HCEC 1CT (cell line): Measurements from ENCODE around the gene TK1.
"Not testable (repeated sequence)": the region's sequence is repeated elsewhere in the genome, so short reads cannot be mapped to it uniquely, and the experiment has no call there.

Experiments used
- DNase-seq: peaks from one replicate; pipeline ENCODE4 v3.0.0-alpha.2; 2017

Gene TK1

DNA sequence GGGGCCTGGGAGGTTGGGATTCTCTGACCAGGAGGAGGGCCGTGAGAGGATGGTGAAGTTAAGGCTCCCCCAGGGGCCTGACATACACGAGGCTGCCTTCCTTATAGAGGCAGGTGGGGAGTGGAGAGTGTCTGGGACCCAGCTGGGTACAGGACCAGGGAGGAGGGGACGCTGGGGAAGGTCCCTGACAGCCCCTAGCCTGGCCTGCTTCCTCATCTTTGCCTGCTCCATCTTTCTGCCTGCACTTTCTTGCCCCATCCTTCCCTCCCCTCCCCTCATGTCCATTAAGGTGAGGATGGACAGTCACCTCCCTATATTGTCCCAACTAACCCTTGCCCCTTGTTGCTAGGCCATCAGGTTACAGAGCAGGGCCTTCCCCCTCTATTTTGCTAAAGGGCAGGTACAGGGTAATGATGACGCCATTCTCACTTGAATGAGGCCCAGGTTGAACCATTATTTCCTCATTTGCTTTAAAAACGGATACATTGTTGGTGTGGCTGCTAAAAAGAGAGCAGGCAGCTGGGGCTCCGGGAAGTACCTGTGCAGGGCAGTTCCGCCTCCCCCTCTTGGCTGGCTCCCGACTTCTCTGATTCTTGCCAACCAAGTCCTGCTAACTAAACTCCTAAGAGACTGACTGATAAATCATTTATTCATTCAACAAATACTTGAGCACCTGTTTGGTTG is 39.4 kb downstream of the TK1 start:
- DNase-seq = no peak

DNA sequence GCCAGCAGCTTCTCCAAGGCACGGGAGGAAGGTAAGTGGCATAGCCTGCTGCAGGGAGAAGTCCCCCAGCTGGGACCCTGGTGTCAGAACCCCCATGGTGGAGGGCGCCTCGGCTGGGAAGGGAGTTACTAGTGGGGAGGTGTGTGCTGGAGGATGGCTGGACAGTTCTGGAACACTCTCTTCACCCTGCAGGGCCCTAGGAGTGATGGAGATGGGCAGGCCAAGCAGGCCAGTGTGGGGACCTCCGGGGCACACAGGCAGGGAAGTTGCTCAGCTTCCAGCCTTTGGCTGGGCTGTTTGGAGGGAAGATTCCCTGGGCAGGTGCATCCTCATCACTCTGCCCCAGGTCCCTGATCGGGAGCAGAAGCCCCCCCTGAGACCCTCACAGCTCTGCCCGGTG is 40.0 kb downstream of the TK1 start:
- no peak for DNase-seq

DNA sequence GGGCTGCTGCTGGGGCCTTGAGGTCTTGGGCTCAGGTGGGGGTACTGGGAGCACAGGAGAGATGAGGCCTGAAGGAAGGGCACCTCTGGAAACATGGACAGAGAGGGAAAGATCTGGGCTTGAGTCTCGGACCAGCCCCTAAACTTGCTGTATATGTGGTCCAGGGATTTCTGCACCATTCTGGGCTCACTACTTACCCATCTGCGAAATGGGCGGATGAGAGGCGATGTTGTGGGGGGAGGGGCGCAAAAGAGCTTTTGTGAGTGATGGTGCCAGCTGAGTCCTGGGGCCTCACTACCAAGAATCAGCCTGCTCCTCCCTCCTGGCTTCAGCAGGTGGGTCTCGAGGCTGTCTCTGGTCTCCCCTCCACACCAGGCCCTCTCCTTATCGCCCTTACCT is 40.4 kb downstream of the TK1 start:
- DNase-seq = no peak

DNA sequence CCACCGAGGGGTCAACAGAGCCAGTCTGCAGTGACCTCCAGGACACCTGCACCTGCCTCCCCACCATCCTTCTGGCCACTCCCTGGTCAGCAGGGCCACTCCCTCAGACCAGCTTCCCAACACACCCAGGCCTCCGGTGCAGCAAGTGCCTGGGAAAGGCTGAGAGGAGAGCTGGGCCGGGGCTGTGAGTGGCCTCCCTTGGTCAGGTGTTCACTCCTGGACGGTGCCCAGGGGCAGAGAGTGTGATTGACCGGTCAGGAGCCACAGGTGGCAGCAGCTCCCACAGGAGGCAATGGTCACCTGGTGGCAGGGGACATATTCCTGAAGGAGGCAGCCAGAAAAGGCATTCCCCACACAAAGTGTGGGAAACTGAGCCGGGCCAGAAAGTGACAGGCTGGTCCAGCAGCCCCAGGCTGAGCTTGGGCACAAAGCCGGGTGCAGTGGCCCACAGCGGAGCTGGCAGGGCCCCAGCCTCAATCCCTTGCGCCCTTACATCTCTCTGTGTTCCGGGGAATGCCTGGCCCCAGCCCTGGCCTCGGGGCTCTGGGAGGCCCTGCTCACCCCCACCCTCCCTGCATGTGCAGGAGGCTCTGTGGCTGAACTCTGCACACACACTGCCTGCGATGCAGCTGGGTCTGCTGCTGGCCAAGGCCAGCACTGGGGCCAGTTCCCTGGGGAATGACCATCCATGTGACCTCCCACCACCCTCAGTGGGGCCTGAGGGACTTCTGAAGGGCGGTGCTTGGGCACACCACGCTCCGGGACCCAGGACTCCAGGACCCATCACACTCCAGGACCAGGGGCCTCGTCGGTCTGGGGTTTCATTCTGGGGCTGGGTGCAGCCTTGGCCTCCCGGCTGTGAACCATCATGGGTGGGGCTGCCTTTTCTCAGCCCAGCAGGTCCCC is 41.9 kb downstream of the TK1 start:
- DNase-seq = no peak

DNA sequence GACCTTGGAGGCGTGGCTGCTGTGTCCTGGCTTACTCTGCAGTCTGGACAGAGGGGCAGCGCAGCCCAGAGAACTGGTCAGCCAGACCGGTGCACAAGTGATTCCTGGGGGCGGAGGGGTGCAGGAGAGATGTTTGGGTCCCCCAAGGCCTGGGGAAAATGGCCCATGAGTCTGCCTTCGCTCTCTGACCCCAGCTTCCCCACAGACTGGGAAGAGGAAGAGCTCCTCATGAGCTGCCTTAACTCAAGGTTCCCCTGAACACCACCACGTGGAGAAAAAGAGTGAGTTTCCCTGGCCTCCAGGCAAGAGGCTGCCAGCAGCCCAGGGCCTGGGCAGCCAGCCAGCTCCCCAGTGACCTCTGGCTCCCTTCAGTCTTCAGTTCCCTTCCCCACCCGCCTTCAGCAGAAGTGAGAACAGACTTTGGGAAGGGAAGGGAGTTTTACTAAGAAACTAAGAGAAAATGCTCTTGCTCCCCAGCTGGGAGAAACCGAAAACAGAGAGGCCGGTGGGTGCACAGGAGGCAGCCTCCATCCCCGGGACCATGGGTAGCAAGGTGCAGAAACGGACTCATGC is 42.6 kb downstream of the TK1 start:
- peak; percentile 62 for DNase-seq

DNA sequence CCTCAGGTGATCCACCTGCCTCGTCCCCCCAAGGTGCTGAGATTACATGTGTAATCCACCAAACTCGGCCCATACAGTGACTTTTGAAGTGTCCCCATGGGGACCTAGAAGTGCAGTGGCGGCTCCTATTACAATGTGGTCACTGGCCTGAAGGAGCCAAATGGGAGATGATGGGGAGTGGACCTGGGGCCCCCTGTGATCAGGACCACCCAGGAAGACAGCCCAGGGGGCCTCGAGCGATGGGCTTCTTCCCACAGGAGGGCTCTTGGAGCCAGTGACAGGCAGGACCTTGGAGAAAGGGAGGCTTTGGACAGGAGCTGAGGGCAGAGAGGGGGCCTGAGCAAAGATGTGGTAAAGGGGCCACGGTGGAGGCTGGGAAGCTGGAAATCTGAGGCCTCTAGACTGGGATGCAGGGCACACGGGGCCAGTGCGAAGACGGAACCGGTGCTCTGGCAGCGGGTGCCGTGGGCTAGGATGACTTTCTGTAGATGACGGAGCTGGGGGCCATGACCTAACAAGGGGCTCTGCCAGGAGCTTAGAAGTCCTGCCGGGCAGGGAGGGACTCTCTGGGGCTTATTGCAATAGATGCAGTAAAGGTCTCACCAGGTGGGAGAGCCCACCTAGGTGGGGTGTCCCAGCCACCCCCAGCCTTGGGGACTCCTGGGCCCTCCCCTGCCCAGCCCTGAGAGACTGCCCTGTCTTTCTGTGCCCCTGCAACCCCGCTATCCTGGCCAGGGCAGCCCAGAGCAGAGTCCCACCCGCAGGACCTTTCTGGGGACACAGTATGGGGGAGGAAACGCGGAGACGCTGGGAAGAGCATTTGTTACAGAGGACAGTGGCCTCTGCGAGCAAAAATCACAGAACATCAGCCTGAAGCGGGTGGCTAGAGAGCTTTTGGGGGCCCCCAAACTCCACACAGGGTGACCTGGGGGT is 43.4 kb downstream of the TK1 start:
- no peak for DNase-seq

DNA sequence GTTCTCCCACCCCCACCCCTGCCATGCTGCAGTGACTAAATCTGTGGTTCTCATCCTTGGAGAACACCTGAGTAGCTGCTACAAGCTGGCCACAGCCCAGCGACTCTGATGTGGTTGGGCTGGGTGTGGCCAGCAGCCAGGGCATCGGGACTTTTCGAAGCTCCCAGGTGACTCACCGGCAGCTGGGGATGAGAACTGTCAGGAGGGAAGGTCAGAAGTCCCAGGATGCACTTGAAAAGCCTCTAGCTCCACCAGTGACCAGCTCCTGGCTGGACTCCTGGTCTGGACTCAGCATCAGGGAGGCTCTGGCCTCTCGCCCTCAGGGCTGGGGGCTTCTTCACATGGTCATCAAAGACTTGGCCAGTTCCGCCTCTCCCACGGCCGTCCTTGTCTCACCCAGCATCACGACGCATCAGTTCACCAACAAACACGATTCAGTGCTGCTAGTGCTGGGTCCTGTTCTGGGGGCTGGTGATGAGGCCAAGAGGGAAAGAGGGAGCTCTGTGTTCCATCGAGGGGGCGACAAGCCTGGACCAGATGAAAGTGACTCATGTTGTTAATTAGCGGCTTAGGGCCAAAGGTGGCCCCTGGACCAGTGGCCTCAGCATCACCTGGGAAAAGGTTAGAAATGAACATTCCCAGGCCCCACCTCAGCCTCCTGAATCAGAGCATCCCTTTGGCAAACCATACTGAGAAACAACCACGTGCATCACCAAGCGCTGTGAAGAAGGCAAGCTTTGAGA is 44.6 kb downstream of the TK1 start:
- DNase-seq = peak; percentile 52

DNA sequence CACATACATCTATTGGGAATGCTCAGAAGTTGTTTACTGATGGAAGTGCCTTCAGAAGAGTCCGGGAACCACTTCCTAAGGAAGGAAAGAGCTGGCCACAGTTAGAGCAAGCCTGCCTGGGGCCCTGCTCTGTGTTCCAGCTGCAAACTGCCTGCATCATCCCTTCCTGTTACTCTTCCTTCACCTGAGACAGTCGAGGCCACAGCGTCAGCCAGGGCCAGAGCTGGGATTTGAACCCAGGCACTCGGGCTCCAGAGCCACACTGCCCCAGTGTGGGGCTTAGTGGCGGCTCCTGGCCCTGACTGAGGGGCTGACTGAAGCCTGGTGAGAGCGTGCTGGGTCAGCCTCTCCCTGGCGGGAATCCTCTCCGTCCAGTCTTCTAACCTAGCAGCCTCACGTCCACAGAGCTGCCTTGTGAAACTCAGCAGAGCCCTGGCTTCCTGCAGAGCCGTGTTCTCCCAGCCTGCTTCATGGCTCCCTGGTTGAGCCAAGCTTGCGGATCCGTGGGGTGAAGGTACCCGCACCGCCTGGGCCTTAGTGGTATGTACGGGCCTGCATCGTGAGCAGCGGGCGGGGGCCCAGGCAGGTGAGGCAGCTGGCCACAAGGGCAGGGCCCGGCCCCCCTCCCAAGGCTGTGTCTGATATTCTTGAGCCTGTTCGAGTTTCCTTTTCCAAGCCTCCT is 45.3 kb downstream of the TK1 start:
- DNase-seq = no peak

DNA sequence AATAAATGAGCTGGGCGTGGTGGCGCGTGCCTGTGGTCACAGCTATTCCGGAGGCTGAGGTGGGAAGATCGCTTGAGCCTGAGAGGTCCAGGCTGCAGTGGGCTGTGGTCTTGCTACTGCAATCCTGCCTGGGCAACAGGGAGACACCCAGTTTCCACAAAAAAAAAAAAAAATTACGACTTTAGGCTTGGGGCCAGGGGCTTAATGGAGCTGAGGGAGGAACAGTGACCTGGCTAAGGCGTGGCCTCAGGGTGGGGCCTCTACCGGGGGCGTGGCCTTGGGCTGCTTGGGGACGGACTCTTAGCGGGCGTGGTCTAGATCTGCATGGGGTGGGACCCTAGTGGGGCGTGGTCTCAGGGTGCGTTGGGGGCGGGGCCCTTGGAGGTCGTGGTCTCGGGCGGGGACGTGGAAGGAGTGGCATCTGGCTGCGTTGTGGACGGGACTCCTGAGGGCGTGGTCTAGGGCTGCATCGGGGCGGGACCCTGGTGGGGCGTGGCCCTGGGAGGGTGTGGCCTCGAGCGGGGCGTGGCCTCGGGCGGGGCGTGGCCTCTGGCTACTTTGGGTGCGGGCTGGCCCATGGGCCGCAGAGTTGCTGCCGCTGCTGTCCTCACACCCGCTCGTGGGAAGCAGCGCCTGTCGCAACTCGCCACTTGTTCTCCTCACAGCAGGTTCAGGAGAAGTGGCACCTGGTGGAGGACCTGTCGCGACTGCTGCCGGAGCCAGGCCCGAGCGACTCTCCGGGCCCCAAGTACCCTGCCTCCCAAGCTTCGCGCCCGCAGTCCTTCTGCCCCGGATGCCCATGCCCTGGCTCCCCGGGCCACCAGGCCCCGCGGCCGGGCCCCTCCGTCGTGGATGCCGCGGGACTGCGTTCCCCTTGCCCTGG is 46.4 kb downstream of the TK1 start:
- peak; percentile 42 for DNase-seq

DNA sequence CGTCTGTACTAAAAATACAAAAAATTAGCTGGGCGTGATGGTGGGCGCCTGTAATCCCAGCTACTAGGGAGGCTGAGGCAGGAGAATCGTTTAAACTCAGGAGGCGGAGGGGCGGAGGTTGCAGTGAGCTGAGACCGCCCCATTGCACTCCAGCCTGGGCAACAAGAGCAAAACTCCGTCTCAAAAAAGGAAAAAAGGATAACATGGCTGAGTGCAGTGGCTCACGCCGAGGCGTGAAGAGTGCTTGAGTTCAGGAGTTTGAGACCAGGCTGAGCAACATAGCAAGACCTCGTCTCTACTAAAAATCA is 47.0 kb downstream of the TK1 start:
- not testable (repeated sequence) for DNase-seq

DNA sequence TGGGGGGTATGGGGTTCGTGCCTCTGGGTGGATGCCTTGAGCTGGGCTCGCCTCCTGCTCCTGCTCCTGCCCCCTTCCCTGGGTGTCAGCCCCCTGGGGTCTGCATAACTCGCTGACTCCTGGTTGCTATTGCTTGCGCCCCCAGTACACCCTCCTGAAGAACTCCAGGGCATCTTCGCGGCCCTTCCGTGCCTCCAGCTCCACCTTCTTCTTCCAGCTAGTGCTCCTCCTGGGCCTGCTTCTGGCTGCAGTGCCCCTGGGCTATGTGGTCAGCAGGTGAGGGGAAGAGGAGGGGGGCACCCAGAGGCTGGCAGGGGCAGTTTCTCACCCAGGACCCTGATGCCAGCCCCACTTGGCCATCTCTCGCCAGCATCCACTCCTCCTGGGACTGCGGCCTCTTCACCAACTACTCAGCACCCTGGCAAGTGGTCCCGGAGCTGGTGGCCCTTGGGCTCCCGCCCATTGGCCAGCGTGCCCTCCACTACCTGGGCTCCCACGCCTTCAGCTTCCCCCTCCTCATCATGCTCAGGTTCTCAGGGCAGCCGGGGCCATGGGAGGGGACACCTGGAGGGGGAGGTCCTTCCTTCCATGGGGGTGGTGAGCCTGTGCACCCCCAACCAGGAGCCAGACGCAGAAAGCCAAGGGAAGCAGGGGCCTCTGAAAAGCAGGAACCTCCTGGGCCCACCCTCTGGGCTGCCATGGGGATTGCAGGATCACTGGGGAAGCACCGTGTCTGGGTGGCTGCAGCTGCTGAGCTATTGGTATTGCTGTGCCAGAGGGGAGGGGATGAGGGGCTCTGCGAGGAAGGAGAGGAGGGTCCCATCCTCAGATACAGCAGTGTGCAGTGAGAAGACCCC is 48.4 kb downstream of the TK1 start:
- no peak for DNase-seq

DNA sequence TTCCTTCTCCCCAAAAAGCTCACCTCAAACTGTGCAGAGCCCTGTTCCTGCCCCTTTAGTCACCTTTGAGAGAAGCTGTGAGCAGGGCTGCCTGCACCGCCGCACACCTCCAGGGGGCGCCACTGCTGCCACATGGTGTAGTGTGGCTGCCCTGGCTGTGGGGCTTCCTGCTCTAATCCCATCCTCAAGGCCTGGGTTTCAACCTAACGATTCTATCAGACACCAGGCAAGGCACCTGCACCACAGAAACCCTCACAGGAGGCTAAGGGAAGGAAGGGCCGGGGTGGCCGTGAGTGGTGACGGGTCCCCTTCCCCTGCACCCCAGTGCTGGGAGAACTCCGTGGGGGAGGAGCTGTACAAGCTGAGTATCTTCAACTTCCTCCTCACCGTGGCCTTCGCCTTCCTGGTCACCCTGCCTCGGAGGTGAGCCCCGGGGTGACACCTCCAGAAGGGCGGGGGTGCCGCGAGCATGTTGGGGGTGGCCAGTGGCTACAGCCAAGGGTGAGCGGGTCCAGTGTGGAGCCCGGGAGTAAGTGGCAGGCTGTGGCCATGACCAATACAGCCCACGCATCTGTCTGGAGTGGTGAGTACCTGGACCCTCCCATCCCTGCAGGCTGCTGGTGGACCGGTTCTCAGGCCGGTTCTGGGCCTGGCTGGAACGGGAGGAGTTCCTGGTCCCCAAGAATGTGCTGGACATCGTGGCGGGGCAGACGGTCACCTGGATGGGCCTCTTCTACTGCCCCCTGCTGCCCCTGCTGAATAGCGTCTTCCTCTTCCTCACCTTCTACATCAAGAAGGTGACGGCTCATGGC is 49.3 kb downstream of the TK1 start:
- no peak for DNase-seq

DNA sequence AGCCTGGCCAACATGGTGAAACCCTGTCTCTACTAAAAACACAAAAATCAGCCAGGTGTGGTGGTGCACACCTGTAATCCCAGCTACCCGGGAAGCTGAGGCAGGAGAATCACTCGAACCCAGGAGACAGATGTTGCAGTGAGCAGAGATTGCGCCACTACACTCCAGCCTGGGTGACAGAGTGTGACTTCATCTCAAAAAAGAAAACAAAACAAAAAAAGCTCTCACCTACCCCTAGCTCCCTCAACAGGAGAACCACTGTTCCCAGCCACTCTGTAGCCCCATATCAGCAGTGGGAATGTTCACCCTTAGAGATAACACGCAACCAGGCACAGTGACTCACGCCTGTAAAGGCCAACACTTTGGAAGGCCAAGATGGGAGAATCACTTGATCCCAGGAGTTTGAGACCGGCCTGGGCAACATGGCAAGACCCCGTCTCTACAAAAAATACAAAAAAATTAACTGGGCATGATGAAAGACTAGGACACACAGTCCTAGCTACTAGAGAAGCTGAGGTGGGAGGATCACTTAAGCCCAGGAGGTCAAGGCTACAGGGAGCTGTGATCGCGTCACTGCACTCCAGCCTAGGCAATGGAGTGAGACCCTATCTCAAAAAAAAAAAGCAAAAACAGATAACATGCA is 50.9 kb downstream of the TK1 start:
- DNase-seq = no peak

DNA sequence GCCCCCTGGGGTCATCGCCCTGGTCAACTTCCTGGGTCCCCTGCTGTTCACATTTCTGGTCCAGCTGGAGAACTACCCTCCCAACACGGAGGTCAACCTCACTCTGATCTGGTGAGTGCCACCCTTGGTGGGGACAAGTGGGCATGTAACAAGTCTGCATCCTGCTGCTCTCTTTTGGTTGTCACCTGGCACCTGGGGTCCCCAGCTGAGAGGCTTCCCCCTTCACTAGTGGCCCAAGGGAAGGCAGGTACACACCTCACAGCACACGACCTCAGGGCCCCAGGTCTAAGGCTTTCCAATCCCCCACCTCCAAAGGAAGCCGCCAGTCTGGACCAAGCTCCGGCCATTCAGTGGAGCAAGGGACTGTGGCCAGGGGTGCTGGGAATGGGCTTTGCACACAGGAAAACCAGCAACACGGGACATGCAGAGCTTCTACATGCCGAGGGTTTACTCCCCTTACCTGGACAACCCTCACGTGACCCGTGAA is 51.9 kb downstream of the TK1 start:
- DNase-seq = no peak

DNA sequence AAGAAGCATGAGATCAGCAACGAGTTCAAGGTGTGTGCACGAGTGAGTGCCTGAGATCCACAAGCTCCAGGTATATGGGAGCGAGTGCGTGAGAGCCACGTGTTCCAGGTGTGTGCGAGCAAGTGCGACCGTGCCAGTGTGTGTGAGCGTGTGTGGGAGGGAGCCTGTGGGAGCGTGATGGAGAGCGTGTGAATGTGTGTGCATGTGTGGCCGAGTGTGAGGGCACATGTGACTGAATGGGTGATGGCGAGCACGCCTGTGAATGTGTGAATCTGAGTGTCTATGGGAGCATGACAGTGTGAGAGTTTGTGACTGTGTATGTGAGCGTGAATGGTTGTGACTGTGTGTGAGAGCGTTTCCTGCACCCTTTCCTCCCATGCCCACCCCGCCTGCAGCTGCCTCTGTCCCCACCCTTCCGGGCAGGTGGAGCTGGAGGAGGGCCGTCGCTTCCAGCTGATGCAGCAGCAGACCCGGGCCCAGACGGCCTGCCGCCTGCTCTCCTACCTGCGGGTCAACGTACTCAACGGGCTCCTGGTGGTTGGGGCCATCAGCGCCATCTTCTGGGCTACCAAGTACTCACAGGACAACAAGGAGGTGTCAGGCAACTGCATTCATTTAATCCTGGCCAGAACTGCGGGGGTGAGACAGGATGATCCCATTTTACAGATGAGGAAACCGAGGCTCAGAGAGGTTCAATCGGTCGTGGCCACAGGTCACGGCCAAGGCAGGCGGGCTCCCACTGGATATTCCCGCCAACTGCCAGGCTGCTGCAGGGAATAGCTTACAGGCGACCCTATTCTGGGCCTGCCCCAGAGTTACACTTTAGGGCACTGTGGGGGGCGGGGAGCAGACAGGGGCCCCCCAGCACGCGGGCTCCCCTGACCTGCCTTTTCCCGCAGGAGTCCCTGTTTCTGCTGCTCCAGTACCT is 52.6 kb downstream of the TK1 start:
- no peak for DNase-seq

DNA sequence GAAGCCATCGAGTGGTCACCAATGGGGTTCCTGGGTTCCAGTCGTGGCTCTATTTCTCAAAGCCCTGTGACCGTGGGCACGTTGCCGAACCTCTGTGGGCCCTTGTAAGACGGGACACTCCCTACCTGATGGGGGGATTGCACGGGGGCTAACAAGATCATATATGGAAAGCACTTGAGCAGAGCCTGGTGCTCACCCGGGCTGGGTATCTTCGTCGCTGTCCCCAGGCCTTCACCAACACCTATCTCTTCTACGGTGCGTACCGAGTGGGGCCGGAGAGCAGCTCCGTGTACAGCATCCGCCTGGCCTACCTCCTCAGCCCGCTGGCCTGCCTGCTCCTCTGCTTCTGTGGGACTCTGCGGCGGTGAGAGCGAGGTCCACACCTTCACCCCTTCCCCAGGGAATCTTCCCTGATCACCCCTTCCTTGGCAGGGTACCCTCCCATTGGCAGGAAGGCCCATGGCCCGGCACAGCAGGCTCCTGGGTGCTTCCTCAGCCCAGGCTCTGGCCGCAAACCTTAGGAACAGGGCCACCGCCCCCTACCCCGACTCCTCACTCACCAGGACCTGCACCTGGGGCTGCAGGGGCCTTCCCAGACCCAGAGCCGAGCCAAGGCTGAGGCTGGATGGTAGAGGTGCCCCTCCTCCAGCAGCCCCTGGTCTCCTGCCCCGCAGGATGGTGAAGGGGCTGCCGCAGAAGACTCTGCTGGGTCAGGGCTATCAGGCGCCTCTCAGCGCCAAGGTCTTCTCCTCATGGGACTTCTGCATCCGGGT is 53.5 kb downstream of the TK1 start:
- no peak for DNase-seq
